GM12878 (cell line): ENCODE data around the gene TBCCD1. TPM values are rescaled to one million over a fixed set of nuclear protein-coding genes. Genes with fewer than 3 reads are reported as not detected.

Source experiments
- ATAC-seq: fragments of 200-7000 bp; cut with Tn5 transposase; 3 replicates; pipeline ENCODE4 v1.9.1; 2020; ENCODE audit warnings: mild to moderate bottlenecking, moderate library complexity
- BruUV-seq: library from RNA; stranded (reverse); fragments of 400-500 nt; replicated peaks from 2 replicates; lab custom pipeline; 2021; lab: Mats Ljungman, UMichigan
- CTCF ChIA-PET: fragments of 300-600 bp; sonication (Branson Sonifier 250); formaldehyde crosslinking; extraction: SDS; loops from one replicate; lab custom pipeline; 2021; ENCODE audit warnings: inconsistent platforms; lab: Yijun Ruan, JAX
- POLR2A ChIA-PET: fragments of 350-600 bp; formaldehyde crosslinking; extraction: SDS; loops from one replicate; lab custom pipeline; 2021; ENCODE audit warnings: inconsistent platforms; lab: Charles Lee
- RAD21 ChIA-PET: fragments of 300-600 bp; sonication (Branson Sonifier 250); formaldehyde crosslinking; loops from one replicate; lab custom pipeline; 2023; ENCODE audit warnings: antibody characterized with exemption; ENCODE audit not compliant: unreplicated experiment; lab: Charles Lee
- SMC1A ChIA-PET: fragments of 300-600 bp; sonication (Branson Sonifier 250); formaldehyde crosslinking; loops from one replicate; lab custom pipeline; 2023; ENCODE audit not compliant: unreplicated experiment, uncharacterized antibody; lab: Charles Lee
- DNase-seq: peaks from one replicate; pipeline ENCODE4 v3.0.0-alpha.2; 2011; ENCODE audit warnings: low read depth, low spot score
- FAIRE-seq: peaks from 3 replicates; lab custom pipeline; 2011; peaks lifted over from hg19 to GRCh38; lab: Jason Lieb, UNC
- H2AFZ ChIP-seq: 2 replicates; pipeline ENCODE4 v1.6.0; 2011; ENCODE audit warnings: low read depth, low read length, control low read depth; ENCODE audit not compliant: control insufficient read depth
- H3K27ac ChIP-seq: 2 replicates; pipeline ENCODE4 v1.5.1; 2011; ENCODE audit warnings: control low read depth; ENCODE audit not compliant: control insufficient read depth, insufficient read depth
- H3K27me3 ChIP-seq, 2 experiments: replicated peaks in 1 of 2; 2 replicates each; pipeline versions ENCODE4 v1.6.0 to v1.6.1; 2011; ENCODE audit warnings: low read length in 1 of 2; ENCODE audit not compliant: control insufficient read depth in 2 of 2, insufficient read depth in 2 of 2
- H3K36me3 ChIP-seq, 2 experiments: 2 replicates each; pipeline ENCODE4 v1.5.1; 2011; ENCODE audit warnings: low read length in 1 of 2; ENCODE audit not compliant: control insufficient read depth in 2 of 2, insufficient read depth in 2 of 2
- H3K4me1 ChIP-seq: 2 replicates; pipeline ENCODE4 v1.6.1; 2011; ENCODE audit warnings: mild to moderate bottlenecking, low read length, moderate library complexity, mixed read lengths; ENCODE audit not compliant: control insufficient read depth, insufficient read depth
- H3K4me2 ChIP-seq: 2 replicates; pipeline ENCODE4 v1.6.0; 2011; ENCODE audit warnings: control low read depth; ENCODE audit not compliant: control insufficient read depth, insufficient read depth
- H3K4me3 ChIP-seq: fragments of 200-600 bp; sonication (generic); 2 replicates; pipeline ENCODE4 v1.5.1; 2016
- H3K79me2 ChIP-seq: 2 replicates; pipeline ENCODE4 v1.6.0; 2011; ENCODE audit warnings: low read length; ENCODE audit not compliant: control insufficient read depth, insufficient read depth
- H3K9ac ChIP-seq: 2 replicates; pipeline ENCODE4 v1.8.0; 2011; ENCODE audit warnings: low read length, control low read depth, mixed read lengths; ENCODE audit not compliant: control insufficient read depth, insufficient read depth
- H3K9me3 ChIP-seq: replicated peaks from 3 replicates; pipeline ENCODE4 v1.5.1; 2011; ENCODE audit warnings: mild to moderate bottlenecking, low read length; ENCODE audit not compliant: control insufficient read depth, insufficient read depth
- H4K20me1 ChIP-seq: 2 replicates; pipeline ENCODE4 v1.6.0; 2011; ENCODE audit not compliant: control insufficient read depth, insufficient read depth
- BCL11A ChIP-seq: IDR thresholded peaks from 2 replicates; pipeline ENCODE4 v1.6.1; 2011; ENCODE audit warnings: low read depth, low read length
- BHLHE40 ChIP-seq, 2 experiments: fragments of 450-650 bp in 1 of 2; IDR thresholded peaks; 2 replicates each; pipeline ENCODE4 v1.6.1; 2011 to 2017; ENCODE audit warnings: low read depth in 2 of 2, borderline replicate concordance in 1 of 2, improper control_type of control experiment in 1 of 2, low read length in 1 of 2, mild to moderate bottlenecking in 1 of 2
- BMI1 ChIP-seq: fragments of 450-650 bp; IDR thresholded peaks from 2 replicates; pipeline ENCODE4 v1.6.1; 2016; ENCODE audit warnings: mild to moderate bottlenecking, moderate library complexity, borderline replicate concordance
- HDGF ChIP-seq: fragments of 450-650 bp; IDR thresholded peaks from 2 replicates; pipeline ENCODE4 v1.6.1; 2016; ENCODE audit warnings: antibody characterized with exemption
- IKZF1 ChIP-seq: fragments of 450-650 bp; conservative IDR thresholded peaks from 2 replicates; pipeline ENCODE4 v1.6.1; 2017; ENCODE audit warnings: antibody characterized with exemption, mild to moderate bottlenecking
- IKZF2 ChIP-seq, 2 experiments: fragments of 450-650 bp; IDR thresholded peaks; 2 replicates each; pipeline ENCODE4 v1.6.1; 2017; ENCODE audit warnings: mild to moderate bottlenecking in 2 of 2, moderate library complexity in 2 of 2
- MYC ChIP-seq: IDR thresholded peaks from 2 replicates; pipeline ENCODE4 v1.6.1; 2011; ENCODE audit warnings: mild to moderate bottlenecking, low read length, moderate library complexity, inconsistent platforms; ENCODE audit not compliant: insufficient read depth, insufficient replicate concordance, insufficient read length, severe bottlenecking
- NR2C1 ChIP-seq: fragments of 450-650 bp; IDR thresholded peaks from 2 replicates; pipeline ENCODE4 v1.6.1; 2017; ENCODE audit warnings: antibody characterized with exemption, mild to moderate bottlenecking, moderate library complexity
- NR2C2 ChIP-seq: IDR thresholded peaks from 2 replicates; pipeline ENCODE4 v1.6.1; 2011; ENCODE audit warnings: borderline replicate concordance, low read depth; ENCODE audit not compliant: control insufficient read depth, insufficient read length
- RBBP5 ChIP-seq: fragments of 200-600 bp; sonication (generic); conservative IDR thresholded peaks from 2 replicates; pipeline ENCODE4 v1.6.1; 2016
- SRF ChIP-seq, 2 experiments: IDR thresholded peaks; 2 replicates each; pipeline ENCODE4 v1.6.1; 2011; ENCODE audit warnings: low read depth in 2 of 2, low read length in 2 of 2, mild to moderate bottlenecking in 1 of 2, moderate library complexity in 1 of 2
- SUZ12 ChIP-seq: fragments of 200-600 bp; sonication (generic); IDR thresholded peaks from one replicate; pipeline ENCODE4 v1.6.1; 2018; ENCODE audit warnings: antibody characterized with exemption, mild to moderate bottlenecking; ENCODE audit not compliant: unreplicated experiment
- TBL1XR1 ChIP-seq: IDR thresholded peaks from 2 replicates; pipeline ENCODE4 v1.6.1; 2012; ENCODE audit warnings: low read depth, low read length, improper control_type of control experiment
- TCF12 ChIP-seq: IDR thresholded peaks from 2 replicates; pipeline ENCODE4 v1.6.1; 2011; ENCODE audit warnings: low read depth, mild to moderate bottlenecking, low read length
- YBX1 ChIP-seq: fragments of 450-650 bp; IDR thresholded peaks from 2 replicates; pipeline ENCODE4 v1.6.1; 2016; ENCODE audit warnings: antibody characterized with exemption
- ZNF384 ChIP-seq: IDR thresholded peaks from 2 replicates; pipeline ENCODE4 v1.6.1; 2012; ENCODE audit warnings: low read depth, mild to moderate bottlenecking, low read length, improper control_type of control experiment, borderline replicate concordance
- WGBS: methylation state at CpG from one replicate; pipeline ENCODE4 v1.1.6; 2016; ENCODE audit warnings: low lambda C conversion rate; ENCODE audit not compliant: insufficient replicate concordance, insufficient coverage; ENCODE audit errors: missing lambda C conversion rate; 5-methylcytosine and 5-hydroxymethylcytosine counted together
- in situ Hi-C: fragments of 300-500 bp; cut with MboI; formaldehyde crosslinking; loops from 9 replicates; pipeline ENCODE4 v1.14.3; 2018; ENCODE audit warnings: mixed read lengths
- intact Hi-C: fragments of 100-400 bp; cut with micrococcal nuclease; formaldehyde crosslinking; loops from one replicate; pipeline ENCODE4 v1.14.2; 2022; ENCODE audit not compliant: unreplicated experiment
- polyA plus RNA-seq, 11 experiments: library from polyadenylated mRNA; depleted of rRNA in 4 of 11; unstranded in 6 of 11; stranded (reverse) in 5 of 11; fragments of >200 nt; fragmentation: Nextera tagmentation in 4 of 11; fragmentation: Illumina TruSeq in 1 of 11; extraction: Ambion mirVana in 4 of 11; extraction: Trizol in 1 of 11; gene quantifications; 1 replicate in 1 of 11; 2 replicates in 10 of 11; pipeline versions ENCODE4 v1.2.1 to v1.2.3, GENCODE V29; 2011 to 2016; ENCODE audit warnings: inconsistent platforms in 2 of 11, missing spikeins in 2 of 11, low read depth in 1 of 11
- total RNA-seq, 4 experiments: library from RNA; depleted of rRNA in 3 of 4; stranded (reverse); fragments of >200 nt in 3 of 4; fragmentation: Illumina TruSeq in 1 of 4; extraction: Trizol in 1 of 4; gene quantifications; 2 replicates each; pipeline versions ENCODE4 v1.2.1 to v1.2.3, GENCODE V29; 2013 to 2021
- TF ChIP-seq, protein P1 (sequence below): fragments of 450-650 bp; formaldehyde crosslinking; IDR thresholded peaks from 2 replicates; pipeline ENCODE4 v1.4.0; 2020; ENCODE audit warnings: mild to moderate bottlenecking, moderate library complexity
- TF ChIP-seq, protein P2 (sequence below): fragments of 450-650 bp; IDR thresholded peaks from 2 replicates; pipeline ENCODE4 v1.6.1; 2017; ENCODE audit warnings: low read depth, mild to moderate bottlenecking, moderate library complexity

The TBCCD1 gene
- total and polyA plus RNA-seq, 10 of the 15 experiments (the other 5 are each of a cell fraction or from before 2014, with no cell fraction given): 6.9 to 23.4 (median 14.7) TPM

- peaks cover 43% of the 10 kb centered on the region for H3K4me1 ChIP-seq
- no peak overlapping the region; the same call in 1 of the 2 replicates for H3K4me3 ChIP-seq
- no peaks in the 10 kb centered on the region; the same call in 2 of the 3 replicates for H3K9me3 ChIP-seq
- ChIA-PET RAD21 (interaction anchor here (0.6 to 6.5 kb wide), 10 partner anchors 9 to 272 kb away, joined by 3 to 80 read pairs (median 4); no protein-coding TSS in a partner anchor), CTCF (interaction anchor here (1.0 to 14.1 kb wide), 6 partner anchors 12 to 543 kb away, joined by 3 to 282 read pairs (median 5); no protein-coding TSS in a partner anchor), SMC1A (interaction anchor here (0.8 to 15.9 kb wide), 9 partner anchors 9 to 272 kb away, joined by 3 to 429 read pairs (median 6); no protein-coding TSS in a partner anchor), POLR2A (interaction anchor here (1.1 to 2.1 kb wide), 5 partner anchors 9 to 15 kb away, joined by 4 to 14 read pairs (median 9); no protein-coding TSS in a partner anchor)
- in situ Hi-C loops (no loop called here), intact Hi-C loops (loop anchor here (10.0 kb wide), 1 partner anchor 499 kb away; no protein-coding TSS in a partner anchor)
- H2AFZ ChIP-seq: no peak overlapping the region; the same call in 1 of the 2 replicates
- DNase-seq (no peak), FAIRE-seq (no peak), ATAC-seq (peak; percentile 77)
- no TSS peak for BruUV-seq
- no peaks in the 10 kb centered on the region; a peak in 1 of 4 replicates for H3K36me3 ChIP-seq
- peak overlapping the region; percentile 45 for H3K9ac ChIP-seq
- H3K27me3 ChIP-seq: no peaks in the 10 kb centered on the region
- H3K79me2 ChIP-seq: no peaks in the 10 kb centered on the region
- peak overlapping the region; percentile 66 for H3K27ac ChIP-seq
- 1% methylated on average over 6 of the region's 6 CpGs for WGBS
- H3K4me2 ChIP-seq: peak overlapping the region; percentile 92
- no peaks in the 10 kb centered on the region for H4K20me1 ChIP-seq
- TF ChIP-seq YBX1: no peak
- TF ChIP-seq, protein P1, sequence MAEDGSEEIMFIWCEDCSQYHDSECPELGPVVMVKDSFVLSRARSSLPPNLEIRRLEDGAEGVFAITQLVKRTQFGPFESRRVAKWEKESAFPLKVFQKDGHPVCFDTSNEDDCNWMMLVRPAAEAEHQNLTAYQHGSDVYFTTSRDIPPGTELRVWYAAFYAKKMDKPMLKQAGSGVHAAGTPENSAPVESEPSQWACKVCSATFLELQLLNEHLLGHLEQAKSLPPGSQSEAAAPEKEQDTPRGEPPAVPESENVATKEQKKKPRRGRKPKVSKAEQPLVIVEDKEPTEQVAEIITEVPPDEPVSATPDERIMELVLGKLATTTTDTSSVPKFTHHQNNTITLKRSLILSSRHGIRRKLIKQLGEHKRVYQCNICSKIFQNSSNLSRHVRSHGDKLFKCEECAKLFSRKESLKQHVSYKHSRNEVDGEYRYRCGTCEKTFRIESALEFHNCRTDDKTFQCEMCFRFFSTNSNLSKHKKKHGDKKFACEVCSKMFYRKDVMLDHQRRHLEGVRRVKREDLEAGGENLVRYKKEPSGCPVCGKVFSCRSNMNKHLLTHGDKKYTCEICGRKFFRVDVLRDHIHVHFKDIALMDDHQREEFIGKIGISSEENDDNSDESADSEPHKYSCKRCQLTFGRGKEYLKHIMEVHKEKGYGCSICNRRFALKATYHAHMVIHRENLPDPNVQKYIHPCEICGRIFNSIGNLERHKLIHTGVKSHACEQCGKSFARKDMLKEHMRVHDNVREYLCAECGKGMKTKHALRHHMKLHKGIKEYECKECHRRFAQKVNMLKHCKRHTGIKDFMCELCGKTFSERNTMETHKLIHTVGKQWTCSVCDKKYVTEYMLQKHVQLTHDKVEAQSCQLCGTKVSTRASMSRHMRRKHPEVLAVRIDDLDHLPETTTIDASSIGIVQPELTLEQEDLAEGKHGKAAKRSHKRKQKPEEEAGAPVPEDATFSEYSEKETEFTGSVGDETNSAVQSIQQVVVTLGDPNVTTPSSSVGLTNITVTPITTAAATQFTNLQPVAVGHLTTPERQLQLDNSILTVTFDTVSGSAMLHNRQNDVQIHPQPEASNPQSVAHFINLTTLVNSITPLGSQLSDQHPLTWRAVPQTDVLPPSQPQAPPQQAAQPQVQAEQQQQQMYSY (CRISPR knock-in tag): no peak
- TF ChIP-seq TCF12: 0 out of 2 replicates have a peak, but pooled peaks have one; percentile 21
- no peak for TF ChIP-seq ZNF384
- TF ChIP-seq BCL11A: no peak
- 0 out of 4 replicates have a peak, but pooled peaks of 1 of the 2 experiments have one; percentile 27 for TF ChIP-seq IKZF2 (IDR thresholded peaks at IDR 0.05)
- TF ChIP-seq TBL1XR1: no peak
- TF ChIP-seq HDGF: 0 out of 2 replicates have a peak, but pooled peaks have one; percentile 25
- no peak for TF ChIP-seq RBBP5
- no peak for TF ChIP-seq SUZ12
- peak in 1 of 2 experiments; percentile 27; a peak in 1 of 4 replicates for TF ChIP-seq BHLHE40 (IDR thresholded peaks at IDR 0.05; ENCODE audit: borderline replicate concordance in 1 of 2, low read depth in 2 of 2, low read length in 1 of 2)
- no peak for TF ChIP-seq NR2C2
- 0 out of 2 replicates have a peak, but pooled peaks have one; percentile 30 for TF ChIP-seq IKZF1
- TF ChIP-seq BMI1: no peak
- TF ChIP-seq MYC: no peak
- TF ChIP-seq NR2C1: no peak
- no peak for TF ChIP-seq SRF (IDR thresholded peaks at IDR 0.05; ENCODE audit: low read depth in 2 of 2, low read length in 2 of 2)
- TF ChIP-seq, protein P2, sequence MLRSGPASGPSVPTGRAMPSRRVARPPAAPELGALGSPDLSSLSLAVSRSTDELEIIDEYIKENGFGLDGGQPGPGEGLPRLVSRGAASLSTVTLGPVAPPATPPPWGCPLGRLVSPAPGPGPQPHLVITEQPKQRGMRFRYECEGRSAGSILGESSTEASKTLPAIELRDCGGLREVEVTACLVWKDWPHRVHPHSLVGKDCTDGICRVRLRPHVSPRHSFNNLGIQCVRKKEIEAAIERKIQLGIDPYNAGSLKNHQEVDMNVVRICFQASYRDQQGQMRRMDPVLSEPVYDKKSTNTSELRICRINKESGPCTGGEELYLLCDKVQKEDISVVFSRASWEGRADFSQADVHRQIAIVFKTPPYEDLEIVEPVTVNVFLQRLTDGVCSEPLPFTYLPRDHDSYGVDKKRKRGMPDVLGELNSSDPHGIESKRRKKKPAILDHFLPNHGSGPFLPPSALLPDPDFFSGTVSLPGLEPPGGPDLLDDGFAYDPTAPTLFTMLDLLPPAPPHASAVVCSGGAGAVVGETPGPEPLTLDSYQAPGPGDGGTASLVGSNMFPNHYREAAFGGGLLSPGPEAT: no peak
Measured at GRCh38 chr3:186526256-186526606, 40.9 kb downstream of the TBCCD1 start.
